Endothelial cell of umbilical vein (primary cell): ENCODE measurements around the gene PRKCD.

Experiments used
- CTCF ChIP-seq, 2 donors: IDR thresholded peaks; 1 replicate in 1 of 2; 2 replicates in 1 of 2; pipeline ENCODE4 v1.5.1; 2011; ENCODE audit warnings: low read length in 2 of 2, mild to moderate bottlenecking in 2 of 2, moderate library complexity in 2 of 2, control low read depth in 1 of 2, inconsistent platforms in 1 of 2, low read depth in 1 of 2; ENCODE audit not compliant: insufficient read depth in 1 of 2; ENCODE audit errors: extremely low read depth in 1 of 2
- FOS ChIP-seq: IDR thresholded peaks from 2 replicates; pipeline ENCODE4 v1.6.1; 2011; ENCODE audit warnings: mild to moderate bottlenecking, low read length, moderate library complexity, borderline replicate concordance; ENCODE audit not compliant: insufficient read depth
- GATA2 ChIP-seq: IDR thresholded peaks from 2 replicates; pipeline ENCODE4 v1.7.0; 2011; ENCODE audit warnings: low read depth, mild to moderate bottlenecking, moderate library complexity, mixed read lengths, low read length; ENCODE audit not compliant: insufficient read length, insufficient read depth
- JUN ChIP-seq: IDR thresholded peaks from 2 replicates; pipeline ENCODE4 v1.6.1; 2011; ENCODE audit warnings: borderline replicate concordance, low read depth; ENCODE audit not compliant: insufficient read length, insufficient read depth
- POLR2A ChIP-seq: IDR thresholded peaks from 2 replicates; pipeline ENCODE4 v1.6.1; 2012; ENCODE audit warnings: low read depth, mild to moderate bottlenecking, control low read depth, low read length

- TF ChIP-seq FOS (no peak), CTCF (IDR thresholded peaks at IDR 0.05; ENCODE audit: extremely low read depth in 1 of 2, insufficient read depth in 1 of 2, low read depth in 1 of 2, low read length in 2 of 2) (no peak), POLR2A (no peak), JUN (no peak), GATA2 (no peak)
These were observed 18.0 kb upstream of the PRKCD start for GRCh38 chr3:53142986-53143385.
